Fibroblast of villous mesenchyme (primary cell): ENCODE results near the gene WDR77. TPM values are rescaled to one million over a fixed set of nuclear protein-coding genes. Genes with fewer than 3 reads are reported as not detected.

Experiments
- DNase-seq: peaks from one replicate; pipeline ENCODE4 v3.0.0-alpha.2; 2010; ENCODE audit warnings: low read depth
- H3K4me3 ChIP-seq: 2 replicates; pipeline ENCODE4 v1.5.1; 2011; ENCODE audit warnings: low read depth, mild to moderate bottlenecking, low read length
- total RNA-seq: library from RNA; depleted of rRNA; stranded (reverse); fragments of >200 nt; gene quantifications from 2 replicates; pipeline ENCODE4 v1.2.3, GENCODE V29; 2012
- TF ChIP-seq, protein P1 (sequence below): IDR thresholded peaks from 2 replicates; pipeline ENCODE4 v1.5.1; 2012; ENCODE audit warnings: low read depth, mild to moderate bottlenecking, low read length; ENCODE audit not compliant: insufficient read depth

WDR77 gene
- total RNA-seq, 1 donor, result 59.2 TPM

DNA sequence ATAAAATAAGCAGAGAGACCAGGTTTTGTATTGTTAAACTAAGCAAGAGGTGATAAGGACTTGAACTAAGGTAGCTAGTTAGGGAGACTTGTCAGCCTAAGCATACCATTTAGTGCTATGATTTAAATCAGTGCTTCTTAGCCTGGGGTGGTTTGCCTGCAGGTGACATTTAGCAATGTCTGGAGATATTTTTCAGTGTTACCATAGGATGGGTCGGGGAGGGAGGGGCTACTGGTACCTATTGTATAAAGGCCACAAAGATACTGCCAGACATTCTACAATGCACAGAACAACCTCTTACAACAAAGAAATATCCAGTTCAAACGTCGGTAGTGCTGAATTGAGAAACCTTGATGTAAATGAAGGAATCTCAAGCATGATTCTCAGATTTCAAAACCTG, 3.5 kb upstream of the WDR77 start:
- TF ChIP-seq, protein P1, sequence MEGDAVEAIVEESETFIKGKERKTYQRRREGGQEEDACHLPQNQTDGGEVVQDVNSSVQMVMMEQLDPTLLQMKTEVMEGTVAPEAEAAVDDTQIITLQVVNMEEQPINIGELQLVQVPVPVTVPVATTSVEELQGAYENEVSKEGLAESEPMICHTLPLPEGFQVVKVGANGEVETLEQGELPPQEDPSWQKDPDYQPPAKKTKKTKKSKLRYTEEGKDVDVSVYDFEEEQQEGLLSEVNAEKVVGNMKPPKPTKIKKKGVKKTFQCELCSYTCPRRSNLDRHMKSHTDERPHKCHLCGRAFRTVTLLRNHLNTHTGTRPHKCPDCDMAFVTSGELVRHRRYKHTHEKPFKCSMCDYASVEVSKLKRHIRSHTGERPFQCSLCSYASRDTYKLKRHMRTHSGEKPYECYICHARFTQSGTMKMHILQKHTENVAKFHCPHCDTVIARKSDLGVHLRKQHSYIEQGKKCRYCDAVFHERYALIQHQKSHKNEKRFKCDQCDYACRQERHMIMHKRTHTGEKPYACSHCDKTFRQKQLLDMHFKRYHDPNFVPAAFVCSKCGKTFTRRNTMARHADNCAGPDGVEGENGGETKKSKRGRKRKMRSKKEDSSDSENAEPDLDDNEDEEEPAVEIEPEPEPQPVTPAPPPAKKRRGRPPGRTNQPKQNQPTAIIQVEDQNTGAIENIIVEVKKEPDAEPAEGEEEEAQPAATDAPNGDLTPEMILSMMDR, result no peak
- no peak overlapping the region for H3K4me3 ChIP-seq
- no peak for DNase-seq

DNA sequence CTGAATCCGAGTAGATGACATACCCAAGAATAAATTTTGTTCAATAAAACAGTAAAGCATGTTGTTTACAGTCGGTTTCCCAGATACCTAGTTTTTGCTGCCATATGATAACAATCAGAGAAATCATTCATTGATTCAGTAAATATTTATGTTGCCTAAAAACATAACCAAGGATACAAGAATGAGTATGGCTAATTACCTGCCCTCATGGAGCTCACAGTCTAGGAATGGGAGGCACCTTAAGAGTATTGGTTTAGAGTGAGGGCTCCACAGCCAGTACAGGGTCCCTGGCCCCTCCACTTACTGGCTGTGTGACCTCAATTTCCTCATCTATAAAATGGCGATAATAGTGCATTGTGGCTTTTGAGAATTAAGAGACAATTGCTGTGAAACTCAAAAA, 1.1 kb upstream of the WDR77 start:
- H3K4me3 ChIP-seq, result peak overlapping the region; percentile 100
- TF ChIP-seq, protein P1, result no peak
- no peak for DNase-seq

DNA sequence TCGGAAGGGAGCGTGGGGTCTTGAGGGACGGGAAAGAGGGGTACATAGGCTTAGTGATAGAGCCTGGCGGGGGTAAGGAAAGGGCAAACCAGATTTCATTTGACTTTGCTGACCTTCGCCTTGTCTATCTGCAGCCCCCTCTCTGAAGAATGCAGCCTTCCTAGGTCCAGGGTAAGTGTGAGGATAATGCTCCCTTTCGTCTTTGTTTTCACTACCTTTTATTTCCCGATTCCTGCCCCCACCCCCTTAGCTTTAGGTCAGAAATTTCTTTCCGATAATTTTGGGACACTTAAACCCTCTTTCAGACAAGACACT, 604 bp upstream of the WDR77 start:
- DNase-seq, result no peak
- H3K4me3 ChIP-seq, result peak overlapping the region; percentile 100
- TF ChIP-seq, protein P1, result no peak

DNA sequence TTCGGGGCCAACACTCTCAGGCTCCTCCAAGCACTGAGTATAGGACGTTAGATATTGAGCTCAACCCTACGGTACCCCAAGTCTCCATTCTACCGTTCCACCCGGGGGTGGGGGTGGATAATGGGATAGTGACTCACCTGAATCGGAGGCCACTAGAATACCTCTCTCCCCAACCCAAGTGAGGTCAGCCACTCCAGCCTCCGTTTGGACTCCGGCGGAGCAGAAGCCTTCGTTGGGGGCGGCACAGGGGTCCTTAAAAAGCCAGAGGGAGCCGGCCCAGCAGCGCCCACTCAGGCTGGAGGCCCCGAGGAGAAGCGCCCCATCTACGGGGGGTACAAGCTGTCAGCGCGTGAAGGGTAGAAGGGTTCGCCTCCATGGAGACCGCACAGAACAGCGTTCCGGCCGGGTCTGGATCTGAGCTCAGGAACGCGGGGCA, 556 bp downstream of the WDR77 start:
- no peak for DNase-seq
- H3K4me3 ChIP-seq, result peak overlapping the region; percentile 100
- TF ChIP-seq, protein P1, result no peak

DNA sequence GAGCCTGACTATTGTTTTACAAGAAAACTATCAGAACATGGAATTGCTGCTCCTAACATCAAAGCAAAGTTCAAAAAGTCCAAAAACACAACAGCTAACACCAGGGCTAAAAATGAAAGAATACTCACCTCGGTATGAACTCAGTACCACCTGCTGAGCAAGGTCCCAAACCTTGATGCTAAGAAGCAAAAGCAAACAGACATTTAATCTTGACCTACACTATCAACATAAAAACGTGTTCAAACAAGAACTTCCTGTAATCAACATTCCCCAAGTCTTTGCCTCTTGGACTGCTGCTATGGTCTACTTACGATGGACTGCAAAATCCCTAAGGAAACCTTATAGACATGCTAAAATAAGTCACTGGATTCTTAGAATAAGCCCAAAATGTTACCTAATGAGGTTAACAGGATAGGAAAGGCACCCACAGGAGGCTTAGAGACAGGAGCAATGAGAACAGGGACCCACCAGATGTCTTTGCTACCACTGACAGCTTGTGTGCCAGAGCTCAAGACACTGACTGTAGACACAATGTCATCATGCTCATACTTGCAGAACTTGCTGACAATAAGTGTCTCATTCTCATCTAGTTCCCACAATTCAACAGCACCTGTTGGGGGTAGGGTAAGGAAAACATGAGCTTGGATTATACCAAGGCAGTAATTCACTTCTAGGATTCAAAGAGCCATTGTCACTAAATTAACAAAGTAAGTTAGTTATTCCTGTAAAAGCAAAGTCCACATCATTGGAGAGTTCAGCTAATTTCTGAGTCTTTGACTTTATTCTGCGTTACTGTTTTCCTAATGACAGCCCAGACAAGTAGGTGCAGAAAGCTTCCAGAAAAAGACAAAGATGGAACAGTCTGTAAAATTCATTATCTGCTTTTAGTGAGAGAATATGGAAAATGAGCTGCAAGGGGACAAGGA, 1.8 kb downstream of the WDR77 start:
- peak overlapping the region; percentile 100 for H3K4me3 ChIP-seq
- no peak for DNase-seq
- TF ChIP-seq, protein P1, result no peak

DNA sequence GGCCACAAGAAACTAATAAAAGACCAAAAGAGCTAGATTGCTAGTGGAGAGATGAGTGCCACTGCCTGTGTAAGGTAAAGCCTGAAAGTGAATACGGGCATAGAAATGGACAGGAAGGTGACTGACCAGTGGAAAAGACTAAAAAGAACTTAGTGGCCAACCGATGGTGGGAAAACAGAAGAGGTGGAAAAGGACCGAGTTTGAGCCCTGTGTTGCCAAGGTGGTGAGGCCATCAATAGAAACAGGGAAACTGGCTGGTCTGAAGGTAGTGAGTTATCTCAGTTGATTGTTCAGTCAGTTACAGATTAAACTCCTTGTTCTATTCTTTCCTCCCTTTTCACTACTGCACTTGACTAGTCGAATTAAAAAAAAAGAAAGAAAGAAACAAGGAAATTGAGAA, 2.5 kb downstream of the WDR77 start:
- TF ChIP-seq, protein P1, result no peak
- no peak for DNase-seq
- H3K4me3 ChIP-seq, result no peak overlapping the region

DNA sequence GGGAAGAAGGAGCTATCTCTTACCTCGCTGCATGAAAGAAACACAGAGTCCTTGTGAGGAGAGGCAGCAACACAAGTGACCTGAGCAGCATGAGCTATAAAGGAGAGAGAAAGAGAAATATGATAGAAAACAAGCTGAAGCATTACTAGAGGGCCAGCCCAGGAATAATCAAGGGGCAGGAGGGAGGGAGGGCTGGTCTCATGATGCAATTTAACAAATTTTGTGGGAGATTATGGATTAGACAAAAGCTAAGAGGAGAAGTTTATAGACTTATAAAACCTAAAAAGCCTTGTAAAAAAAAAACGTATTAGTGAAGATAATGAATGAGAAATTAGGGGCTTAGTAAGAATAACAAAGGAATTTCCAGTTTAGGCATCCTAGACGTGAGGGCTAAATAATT, 5.0 kb downstream of the WDR77 start:
- TF ChIP-seq, protein P1, result no peak
- H3K4me3 ChIP-seq, result no peak overlapping the region
- DNase-seq, result no peak
